Suprapubic skin (tissue), 4 donors: ENCODE results near the gene ARID1B. TPM values are rescaled to one million over a fixed set of nuclear protein-coding genes. Genes with fewer than 3 reads are reported as not detected.

Experiments
- DNase-seq, 2 donors: peaks; one replicate each; pipeline ENCODE4 v3.0.0-alpha.2; 2019; ENCODE audit warnings: low spot score in 2 of 2
- H3K27ac ChIP-seq: fragments of 200-600 bp; sonication (generic); one replicate; pipeline ENCODE4 v1.5.1; 2019
- H3K27me3 ChIP-seq: fragments of 200-600 bp; sonication (generic); one replicate; pipeline ENCODE4 v1.5.1; 2019
- H3K36me3 ChIP-seq: fragments of 200-600 bp; sonication (generic); one replicate; pipeline ENCODE4 v1.5.1; 2019
- H3K4me1 ChIP-seq: fragments of 200-600 bp; sonication (generic); one replicate; pipeline ENCODE4 v1.5.1; 2019
- H3K4me3 ChIP-seq: fragments of 200-600 bp; sonication (generic); one replicate; pipeline ENCODE4 v1.5.1; 2019; ENCODE audit warnings: mild to moderate bottlenecking
- H3K9me3 ChIP-seq: fragments of 200-600 bp; sonication (generic); one replicate; pipeline ENCODE4 v1.5.1; 2019
- EP300 ChIP-seq: sonication (generic); formaldehyde crosslinking; IDR thresholded peaks from one replicate; pipeline ENCODE4 v1.6.1; 2017; ENCODE audit warnings: antibody characterized with exemption
- POLR2A ChIP-seq, 2 donors: fragments of 450-650 bp; IDR thresholded peaks; one replicate each; pipeline ENCODE4 v1.6.1; 2017; ENCODE audit warnings: antibody characterized with exemption in 2 of 2, mild to moderate bottlenecking in 2 of 2, moderate library complexity in 2 of 2
- POLR2AphosphoS5 ChIP-seq, 3 donors: sonication (generic); formaldehyde crosslinking; IDR thresholded peaks; one replicate each; pipeline ENCODE4 v1.6.1; 2017; ENCODE audit warnings: antibody characterized with exemption in 3 of 3
- WGBS: methylation state at CpG from one replicate; pipeline ENCODE4 v1.1.5; 2018; 5-methylcytosine and 5-hydroxymethylcytosine counted together
- total RNA-seq, 4 donors: library from RNA; depleted of rRNA; stranded (reverse); fragments of >200 nt; gene quantifications; one replicate each; pipeline ENCODE4 v1.1.0, GENCODE V29; 2016
- TF ChIP-seq, protein P1 (sequence below), 2 donors: fragments of 200-600 bp in 1 of 2; fragments of 450-650 bp in 1 of 2; sonication (generic) in 1 of 2; IDR thresholded peaks; one replicate each; pipeline ENCODE4 v1.5.1; 2016 to 2019; ENCODE audit warnings: antibody characterized with exemption in 2 of 2, mild to moderate bottlenecking in 1 of 2, moderate library complexity in 1 of 2

Gene ARID1B
- total RNA-seq, 4 donors from 2014 or later, result 102 to 233 (median 129) TPM

DNA sequence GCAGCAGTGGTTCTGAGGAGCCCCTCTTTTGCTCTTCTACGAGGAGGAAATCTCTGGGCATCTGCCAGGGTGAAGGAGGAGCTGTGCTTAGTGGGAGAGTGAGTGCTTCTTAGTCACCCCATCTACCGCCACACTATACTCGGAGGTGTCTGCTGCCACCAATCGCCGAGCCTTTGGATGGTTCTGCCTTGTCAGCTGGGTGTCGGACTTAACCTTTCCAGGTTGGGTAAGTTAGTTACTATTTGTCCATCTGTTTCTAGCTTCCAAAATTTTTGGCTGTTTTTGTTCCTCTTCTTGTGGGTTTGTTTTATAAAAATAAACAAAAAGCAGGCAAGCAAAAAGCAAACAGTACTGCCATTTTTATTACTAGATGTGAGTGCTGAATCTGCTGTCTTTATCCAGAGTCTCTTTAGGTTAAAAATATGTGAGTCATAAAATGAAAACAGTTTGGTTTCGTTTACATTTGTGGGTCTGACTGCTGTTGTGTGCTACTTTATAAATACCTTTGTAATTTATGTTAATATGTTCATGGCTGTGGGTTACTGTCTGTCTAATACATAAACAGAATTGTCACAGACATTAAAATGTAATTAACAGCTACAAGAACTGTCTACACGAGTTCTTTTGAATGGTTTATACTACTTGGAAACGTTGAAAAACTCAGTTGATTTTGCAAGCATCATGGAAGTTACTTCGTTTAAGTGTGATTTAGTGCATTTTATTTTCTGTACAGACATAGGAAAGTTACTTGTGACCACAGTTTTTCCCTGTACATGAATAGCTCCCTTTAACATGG, 89.2 kb downstream of the ARID1B start:
- no peak for DNase-seq
- H3K4me3 ChIP-seq, result no peak overlapping the region
- H3K9me3 ChIP-seq, result no peaks in the 10 kb centered on the region
- H3K4me1 ChIP-seq, result peaks cover 21% of the 10 kb centered on the region
- H3K36me3 ChIP-seq, result no peaks in the 10 kb centered on the region
- H3K27ac ChIP-seq, result no peak overlapping the region
- TF ChIP-seq, protein P1, sequence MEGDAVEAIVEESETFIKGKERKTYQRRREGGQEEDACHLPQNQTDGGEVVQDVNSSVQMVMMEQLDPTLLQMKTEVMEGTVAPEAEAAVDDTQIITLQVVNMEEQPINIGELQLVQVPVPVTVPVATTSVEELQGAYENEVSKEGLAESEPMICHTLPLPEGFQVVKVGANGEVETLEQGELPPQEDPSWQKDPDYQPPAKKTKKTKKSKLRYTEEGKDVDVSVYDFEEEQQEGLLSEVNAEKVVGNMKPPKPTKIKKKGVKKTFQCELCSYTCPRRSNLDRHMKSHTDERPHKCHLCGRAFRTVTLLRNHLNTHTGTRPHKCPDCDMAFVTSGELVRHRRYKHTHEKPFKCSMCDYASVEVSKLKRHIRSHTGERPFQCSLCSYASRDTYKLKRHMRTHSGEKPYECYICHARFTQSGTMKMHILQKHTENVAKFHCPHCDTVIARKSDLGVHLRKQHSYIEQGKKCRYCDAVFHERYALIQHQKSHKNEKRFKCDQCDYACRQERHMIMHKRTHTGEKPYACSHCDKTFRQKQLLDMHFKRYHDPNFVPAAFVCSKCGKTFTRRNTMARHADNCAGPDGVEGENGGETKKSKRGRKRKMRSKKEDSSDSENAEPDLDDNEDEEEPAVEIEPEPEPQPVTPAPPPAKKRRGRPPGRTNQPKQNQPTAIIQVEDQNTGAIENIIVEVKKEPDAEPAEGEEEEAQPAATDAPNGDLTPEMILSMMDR (IDR thresholded peaks at IDR 0.05), result no peak
- no peak for TF ChIP-seq EP300
- TF ChIP-seq POLR2A (IDR thresholded peaks at IDR 0.05), result no peak
- TF ChIP-seq POLR2AphosphoS5 (IDR thresholded peaks at IDR 0.05), result no peak
- WGBS, result 44% methylated on average over 10 of the region's 10 CpGs
- H3K27me3 ChIP-seq, result no peaks in the 10 kb centered on the region

- Histone ChIP-seq H3K27ac (no peak overlapping the region), H3K4me3 (no peak overlapping the region), H3K36me3 (no peaks in the 10 kb centered on the region), H3K27me3 (no peaks in the 10 kb centered on the region), H3K9me3 (no peaks in the 10 kb centered on the region), H3K4me1 (peaks cover 23% of the 10 kb centered on the region)
- TF ChIP-seq, protein P1 (IDR thresholded peaks at IDR 0.05), result no peak
- TF ChIP-seq POLR2AphosphoS5 (IDR thresholded peaks at IDR 0.05), result no peak
- TF ChIP-seq EP300, result no peak
- TF ChIP-seq POLR2A (IDR thresholded peaks at IDR 0.05), result no peak
- WGBS, result 81% methylated on average over 2 of the region's 2 CpGs
- DNase-seq, result no peak
These were observed 89.9 kb downstream of the ARID1B start for GRCh38 chr6:156867121-156867520.

GRCh38 chr6:156868385-156868784, 91.2 kb downstream of the ARID1B start:
- Histone ChIP-seq H3K4me1 (peaks cover 19% of the 10 kb centered on the region), H3K9me3 (no peaks in the 10 kb centered on the region), H3K27ac (no peak overlapping the region), H3K27me3 (no peaks in the 10 kb centered on the region), H3K36me3 (no peaks in the 10 kb centered on the region), H3K4me3 (no peak overlapping the region)
- no peak for DNase-seq
- TF ChIP-seq, protein P1 (IDR thresholded peaks at IDR 0.05), result no peak
- no peak for TF ChIP-seq POLR2A (IDR thresholded peaks at IDR 0.05)
- TF ChIP-seq EP300, result no peak
- TF ChIP-seq POLR2AphosphoS5 (IDR thresholded peaks at IDR 0.05), result no peak
- whole genome bisulfite sequencing, result 70% methylated on average over 3 of the region's 3 CpGs

DNA sequence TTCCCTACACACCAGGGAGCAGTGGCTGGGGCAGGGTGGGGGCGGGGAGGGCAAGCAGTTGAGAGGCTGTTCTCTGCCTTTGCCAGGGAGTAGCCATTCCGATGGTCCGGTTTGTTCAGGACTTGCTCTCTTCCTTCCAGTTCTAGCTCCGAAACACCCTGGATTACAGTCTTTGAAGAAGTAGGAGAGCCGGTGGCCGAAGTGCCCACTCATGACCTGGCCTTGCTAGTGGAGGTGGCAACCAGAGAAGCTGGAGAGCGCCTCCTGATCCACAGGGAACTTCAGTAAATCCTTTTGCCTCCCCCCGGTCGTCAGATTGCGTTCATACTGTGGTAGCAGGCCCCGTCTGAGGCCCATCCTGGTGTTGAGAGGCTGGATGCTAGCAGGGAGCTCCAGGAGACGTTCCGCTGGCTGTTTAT, 92.8 kb downstream of the ARID1B start:
- TF ChIP-seq POLR2AphosphoS5 (IDR thresholded peaks at IDR 0.05) (no peak), POLR2A (IDR thresholded peaks at IDR 0.05) (no peak), EP300 (no peak)
- TF ChIP-seq, protein P1 (IDR thresholded peaks at IDR 0.05), result no peak
- WGBS, result 86% methylated on average over 11 of the region's 13 CpGs
- H3K27me3 ChIP-seq, result no peaks in the 10 kb centered on the region
- H3K36me3 ChIP-seq, result no peaks in the 10 kb centered on the region
- no peak for DNase-seq
- H3K4me3 ChIP-seq, result no peak overlapping the region
- H3K9me3 ChIP-seq, result no peaks in the 10 kb centered on the region
- no peak overlapping the region for H3K27ac ChIP-seq
- peaks cover 19% of the 10 kb centered on the region for H3K4me1 ChIP-seq

- Histone ChIP-seq H3K9me3 (no peaks in the 10 kb centered on the region), H3K4me3 (no peak overlapping the region), H3K27me3 (no peaks in the 10 kb centered on the region), H3K36me3 (no peaks in the 10 kb centered on the region), H3K27ac (no peak overlapping the region), H3K4me1 (peaks cover 16% of the 10 kb centered on the region)
- DNase-seq, result no peak
- WGBS, result 77% methylated on average over 5 of the region's 5 CpGs
- TF ChIP-seq POLR2AphosphoS5 (IDR thresholded peaks at IDR 0.05), result no peak
- no peak for TF ChIP-seq EP300
- TF ChIP-seq, protein P1 (IDR thresholded peaks at IDR 0.05), result no peak
- no peak for TF ChIP-seq POLR2A (IDR thresholded peaks at IDR 0.05)
These were observed 93.9 kb downstream of the ARID1B start for GRCh38 chr6:156870924-156871539.
